ENCODE results near the gene FADD.
"Not testable (repeated sequence)": the region's sequence is repeated elsewhere in the genome, so short reads cannot be mapped to it uniquely, and the experiment has no call there.

Gene FADD

DNA sequence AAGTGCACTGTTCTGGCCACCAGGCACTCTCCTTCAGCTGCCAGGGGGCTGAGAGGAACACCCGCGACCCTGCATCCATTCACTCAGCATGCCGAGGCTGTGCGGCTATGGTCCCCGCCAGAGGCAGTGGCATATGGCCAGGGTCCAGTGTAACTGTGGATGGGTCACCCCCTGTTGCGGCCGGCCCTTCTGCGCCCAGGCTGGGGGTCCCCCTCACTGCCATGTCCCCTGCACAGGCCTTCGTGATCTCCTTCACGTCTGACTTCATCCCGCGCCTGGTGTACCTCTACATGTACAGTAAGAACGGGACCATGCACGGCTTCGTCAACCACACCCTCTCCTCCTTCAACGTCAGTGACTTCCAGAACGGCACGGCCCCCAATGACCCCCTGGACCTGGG is 20.8 kb upstream of the FADD start:
- no peak for DNase-seq

DNA sequence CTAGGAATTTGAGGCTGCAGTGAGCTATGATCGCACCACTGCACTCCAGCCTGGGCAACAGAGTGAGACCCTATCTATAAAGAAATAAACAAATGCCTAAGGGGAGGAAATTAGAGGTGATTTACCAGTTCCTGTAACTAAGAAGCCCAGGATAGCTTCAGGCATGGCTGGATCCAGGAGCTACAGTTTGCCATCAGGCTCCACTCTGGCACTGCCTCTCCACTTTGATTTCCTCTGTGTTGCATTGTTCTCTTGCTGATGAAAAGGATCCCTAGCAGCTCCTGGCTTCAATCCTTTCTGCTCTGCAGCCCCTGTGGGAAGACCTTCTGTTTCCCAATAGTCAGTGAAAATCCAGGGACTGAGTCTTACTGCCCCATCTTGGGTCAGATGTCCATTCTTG is 20.1 kb upstream of the FADD start:
- no peak for DNase-seq

DNA sequence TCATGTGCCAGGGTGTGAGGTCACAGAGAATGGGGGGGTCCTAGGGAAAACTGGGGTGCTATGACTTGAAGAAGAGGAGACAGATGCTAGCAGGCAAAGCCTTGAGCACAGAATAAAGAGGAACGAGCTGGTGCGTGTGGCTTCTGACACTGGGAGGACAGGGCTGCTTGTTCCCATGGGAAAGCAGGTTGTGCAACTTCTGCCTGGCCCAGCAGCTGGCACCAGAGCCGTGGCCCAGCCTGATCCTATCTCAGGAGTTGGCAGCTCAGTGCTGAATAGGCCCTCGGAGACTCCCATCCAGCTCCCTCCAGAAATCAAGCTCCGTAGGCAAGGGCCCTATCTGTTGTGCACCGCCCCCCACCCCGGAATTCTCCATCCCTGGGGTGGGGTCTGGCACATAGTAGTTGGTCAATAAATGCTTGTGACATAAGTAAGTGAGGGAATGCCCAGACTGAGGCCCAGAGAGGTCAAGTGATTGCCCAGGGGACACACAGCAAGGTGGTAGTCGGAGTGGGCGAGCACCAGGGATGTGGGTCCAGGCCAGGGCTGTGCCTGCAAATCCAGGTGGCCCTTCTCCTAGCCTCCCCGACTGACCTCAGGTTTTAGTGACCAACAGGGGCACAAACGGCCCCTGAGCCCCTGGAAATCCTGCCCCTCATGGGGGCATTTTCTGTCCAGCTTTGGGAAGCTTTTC is 19.5 kb upstream of the FADD start:
- DNase-seq: no peak

DNA sequence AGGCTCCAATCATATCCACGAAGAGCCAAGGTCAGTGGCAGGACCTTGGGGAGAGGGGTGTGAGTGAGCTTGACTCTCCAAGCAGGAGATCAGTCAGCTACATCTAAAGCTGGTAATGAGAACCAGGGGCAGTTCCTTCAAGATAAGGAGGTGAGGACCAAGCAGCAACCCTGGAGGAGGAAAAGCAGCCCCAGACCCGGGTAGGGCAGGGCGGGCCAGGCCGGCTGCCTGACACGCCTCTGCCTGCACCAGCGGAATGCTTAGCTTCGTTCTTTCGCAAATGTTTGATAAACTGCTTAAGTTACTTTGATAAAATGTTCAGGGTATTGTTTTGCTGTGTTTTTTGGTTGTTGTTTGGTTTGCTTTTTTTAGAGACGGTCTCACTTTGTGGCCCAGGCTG is 18.7 kb upstream of the FADD start:
- DNase-seq: no peak

DNA sequence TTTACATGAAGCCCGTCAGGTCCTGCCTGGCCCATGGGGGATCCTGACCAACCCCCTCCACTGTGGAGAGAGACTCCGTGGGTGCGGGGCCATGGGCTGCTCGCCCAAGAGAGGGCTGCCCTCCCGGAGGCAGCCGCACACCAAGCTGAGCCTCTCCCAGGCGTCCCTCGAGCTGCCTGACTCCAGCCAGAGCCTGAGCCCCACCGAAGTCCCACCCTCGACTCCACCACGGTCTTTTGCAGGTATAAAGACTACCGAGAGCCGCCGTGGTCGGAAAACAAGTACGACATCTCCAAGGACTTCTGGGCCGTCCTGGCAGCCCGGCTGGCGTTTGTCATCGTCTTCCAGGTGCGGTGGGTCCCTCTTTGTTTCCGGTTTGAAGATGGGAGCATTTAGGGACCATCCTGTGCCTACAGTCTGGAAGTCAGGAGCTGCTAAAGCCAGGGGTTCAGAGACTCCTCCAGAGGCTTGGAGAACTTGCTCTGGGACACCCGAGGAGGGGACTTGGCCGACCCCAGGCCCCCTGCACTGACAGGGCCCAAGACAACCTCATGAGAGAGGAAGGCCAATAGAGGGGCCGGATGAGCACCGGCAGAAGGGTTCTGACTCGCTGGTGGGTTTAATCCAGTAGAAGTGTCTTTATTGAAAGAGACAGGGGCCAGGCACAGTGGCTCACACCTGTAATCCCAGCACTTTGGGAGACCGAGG is 17.6 kb upstream of the FADD start:
- DNase-seq: no peak

DNA sequence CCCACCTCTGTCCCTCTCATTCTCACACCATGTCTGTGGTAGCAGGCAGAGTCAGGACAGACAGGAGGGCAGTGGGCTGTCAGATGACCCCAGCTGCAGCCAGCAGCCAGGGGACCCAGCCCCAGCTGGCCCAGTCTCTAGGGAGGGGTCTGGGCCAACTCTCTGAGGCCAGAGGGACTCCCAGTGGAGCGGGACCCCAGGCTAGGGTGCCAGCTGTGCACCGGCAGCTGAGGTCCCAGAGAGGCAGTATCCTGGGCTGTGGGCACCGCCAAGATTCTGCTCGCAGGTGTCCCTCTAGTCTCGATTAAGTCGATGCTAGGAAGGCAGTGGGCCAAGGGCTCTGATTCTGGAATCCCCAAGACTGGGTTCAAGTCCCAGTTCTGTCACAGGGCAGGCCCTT is 16.7 kb upstream of the FADD start:
- DNase-seq: no peak

DNA sequence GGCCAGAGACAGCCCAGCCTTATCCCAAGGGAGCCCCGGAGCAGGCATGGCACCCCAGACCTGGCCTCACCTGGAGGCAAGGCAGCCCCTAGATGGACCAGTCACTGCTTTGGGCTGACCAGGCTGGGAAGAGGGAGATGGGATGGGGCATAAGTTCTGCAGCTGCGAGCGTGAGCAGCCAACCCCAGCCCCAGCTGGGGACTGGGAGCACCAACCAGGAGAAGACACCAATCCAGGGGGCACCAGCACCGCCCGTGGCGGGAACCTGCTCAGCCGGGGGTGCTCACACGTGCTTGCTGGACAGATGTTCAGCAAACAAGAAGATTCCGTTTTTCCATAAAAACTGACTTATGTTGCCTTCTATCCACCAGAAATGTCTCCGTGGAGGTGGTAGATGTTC is 16.2 kb upstream of the FADD start:
- no peak for DNase-seq

DNA sequence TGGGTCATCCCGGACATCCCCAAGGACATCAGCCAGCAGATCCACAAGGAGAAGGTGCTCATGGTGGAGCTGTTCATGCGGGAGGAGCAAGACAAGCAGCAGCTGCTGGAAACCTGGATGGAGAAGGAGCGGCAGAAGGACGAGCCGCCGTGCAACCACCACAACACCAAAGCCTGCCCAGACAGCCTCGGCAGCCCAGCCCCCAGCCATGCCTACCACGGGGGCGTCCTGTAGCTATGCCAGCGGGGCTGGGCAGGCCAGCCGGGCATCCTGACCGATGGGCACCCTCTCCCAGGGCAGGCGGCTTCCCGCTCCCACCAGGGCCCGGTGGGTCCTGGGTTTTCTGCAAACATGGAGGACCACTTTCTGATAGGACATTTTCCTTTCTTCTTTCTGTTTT is 15.3 kb upstream of the FADD start:
- no peak for DNase-seq

DNA sequence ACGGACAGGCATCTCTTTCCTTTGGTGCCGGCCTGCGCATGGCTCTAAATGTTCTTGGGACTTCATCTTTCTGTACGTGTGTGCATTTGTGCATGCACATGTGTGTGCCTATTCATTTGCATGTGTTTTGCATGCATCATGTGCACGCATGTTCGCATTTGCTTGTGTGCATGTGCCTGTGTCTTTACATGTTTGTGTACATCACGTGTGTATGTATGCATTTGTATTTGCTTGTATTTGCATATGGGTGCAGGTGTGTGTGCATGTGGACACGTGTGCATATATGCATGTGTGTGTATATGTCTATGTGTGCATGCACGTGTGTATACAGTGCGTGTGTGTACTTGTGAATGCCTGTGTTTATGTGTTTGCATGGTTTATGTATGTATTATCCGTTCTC is 13.5 kb upstream of the FADD start:
- no peak for DNase-seq

DNA sequence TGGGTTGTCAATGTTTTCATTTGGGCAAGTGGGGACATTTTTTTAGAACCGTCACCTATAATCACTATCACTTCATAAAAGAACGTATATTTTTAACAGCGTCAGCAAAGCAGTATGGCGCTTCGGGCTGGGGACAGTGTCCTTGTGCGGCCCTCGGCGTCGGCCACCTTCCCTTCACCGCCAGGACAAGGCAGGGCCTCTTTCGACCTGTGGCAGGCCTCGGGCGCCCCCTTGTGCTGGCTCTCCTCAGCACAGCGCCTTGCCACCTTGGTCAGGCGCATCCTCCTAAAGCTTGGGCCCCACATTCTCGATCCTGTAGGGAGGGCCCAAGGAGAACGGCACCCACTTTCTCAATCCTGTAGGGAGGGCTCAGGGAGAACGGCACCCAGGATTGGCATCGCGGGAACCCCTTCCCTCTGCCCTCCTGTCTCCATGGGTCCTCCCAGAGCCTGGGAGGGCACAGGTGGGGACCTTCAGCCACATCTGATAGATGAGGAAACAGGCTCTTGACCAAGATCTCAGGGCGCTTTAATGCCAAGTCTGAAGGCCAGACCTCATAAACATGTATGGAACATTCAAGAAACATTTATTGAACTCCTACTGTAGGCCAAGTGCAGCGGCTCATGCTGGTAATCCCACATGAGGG is 11.5 kb upstream of the FADD start:
- peak in 3 of 5 donors; percentile 21 to 52 (median 23) for DNase-seq

DNA sequence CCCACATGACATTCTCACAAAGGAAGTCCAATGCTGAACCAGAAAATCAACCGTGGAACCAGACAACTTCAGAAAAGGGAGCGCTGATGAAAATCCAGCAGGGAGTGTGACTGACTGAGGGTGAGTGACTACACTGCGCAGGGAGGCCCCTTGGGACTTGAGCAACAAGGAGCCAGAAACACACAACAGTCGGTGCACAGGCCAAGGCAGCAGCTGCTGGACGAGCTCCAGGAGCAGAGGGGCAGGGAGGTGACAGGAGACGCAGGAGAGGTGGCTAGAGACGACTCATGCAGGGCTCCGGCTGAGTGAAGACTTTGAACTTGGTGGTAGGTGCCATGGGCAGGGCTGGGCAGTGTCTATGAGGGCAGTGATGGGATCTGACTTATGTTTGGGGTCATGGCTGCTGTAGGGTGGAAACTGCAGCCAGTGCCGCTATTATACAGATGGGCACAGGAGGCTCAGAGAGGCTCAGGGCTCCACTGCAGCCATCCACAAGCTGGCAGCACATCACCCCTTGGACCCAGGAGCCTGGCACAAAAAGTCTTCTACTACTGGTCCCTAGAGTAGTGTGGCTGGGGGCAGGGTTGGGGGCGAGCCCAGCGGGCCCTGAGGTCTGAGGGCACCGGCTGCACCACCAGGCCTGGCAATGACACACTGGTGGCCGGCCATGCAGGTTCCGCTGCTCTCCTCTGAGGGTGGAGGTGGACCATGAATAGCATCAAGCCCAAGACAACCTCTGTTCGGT is 10.3 kb upstream of the FADD start:
- no peak for DNase-seq

DNA sequence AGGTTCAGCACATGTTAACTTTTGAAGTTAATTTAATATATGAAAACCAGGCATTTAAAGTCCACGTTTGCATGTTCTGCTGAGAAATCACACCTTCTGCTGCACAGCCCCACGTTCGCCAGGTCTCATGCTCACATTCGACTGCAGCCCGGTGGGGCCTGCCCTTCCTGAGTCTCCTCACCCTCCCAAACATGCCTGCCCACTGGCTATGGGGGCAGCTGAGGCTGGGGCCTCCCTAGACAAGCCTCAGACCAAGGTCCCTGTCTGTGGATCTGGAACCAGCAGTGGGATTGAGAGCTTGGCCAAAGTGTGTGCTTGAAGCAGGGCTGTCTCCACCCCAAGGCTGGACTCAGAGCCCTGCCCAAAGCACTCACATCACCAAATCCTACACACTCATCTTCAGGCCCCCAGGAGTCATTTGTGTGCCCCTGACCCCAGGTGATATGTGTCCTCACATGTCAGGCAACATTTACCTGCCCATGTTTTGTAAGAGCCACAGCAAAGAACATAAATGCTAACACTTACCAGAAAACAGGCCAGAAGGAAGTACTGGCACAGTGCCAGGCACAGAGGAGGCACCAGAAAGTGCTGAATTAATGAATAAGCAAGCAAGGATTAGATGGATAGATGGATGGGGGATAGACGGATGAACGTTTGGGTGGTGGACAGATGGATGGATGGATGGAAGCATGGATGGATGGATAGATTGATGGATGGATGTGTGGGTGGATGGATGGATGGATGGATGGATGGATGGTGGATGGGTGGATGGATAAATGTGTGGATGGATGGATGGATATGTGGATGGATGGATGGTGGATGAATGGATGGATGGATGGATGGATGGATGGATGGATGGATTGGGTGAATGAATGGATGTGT is 9.4 kb upstream of the FADD start:
- no peak for DNase-seq

DNA sequence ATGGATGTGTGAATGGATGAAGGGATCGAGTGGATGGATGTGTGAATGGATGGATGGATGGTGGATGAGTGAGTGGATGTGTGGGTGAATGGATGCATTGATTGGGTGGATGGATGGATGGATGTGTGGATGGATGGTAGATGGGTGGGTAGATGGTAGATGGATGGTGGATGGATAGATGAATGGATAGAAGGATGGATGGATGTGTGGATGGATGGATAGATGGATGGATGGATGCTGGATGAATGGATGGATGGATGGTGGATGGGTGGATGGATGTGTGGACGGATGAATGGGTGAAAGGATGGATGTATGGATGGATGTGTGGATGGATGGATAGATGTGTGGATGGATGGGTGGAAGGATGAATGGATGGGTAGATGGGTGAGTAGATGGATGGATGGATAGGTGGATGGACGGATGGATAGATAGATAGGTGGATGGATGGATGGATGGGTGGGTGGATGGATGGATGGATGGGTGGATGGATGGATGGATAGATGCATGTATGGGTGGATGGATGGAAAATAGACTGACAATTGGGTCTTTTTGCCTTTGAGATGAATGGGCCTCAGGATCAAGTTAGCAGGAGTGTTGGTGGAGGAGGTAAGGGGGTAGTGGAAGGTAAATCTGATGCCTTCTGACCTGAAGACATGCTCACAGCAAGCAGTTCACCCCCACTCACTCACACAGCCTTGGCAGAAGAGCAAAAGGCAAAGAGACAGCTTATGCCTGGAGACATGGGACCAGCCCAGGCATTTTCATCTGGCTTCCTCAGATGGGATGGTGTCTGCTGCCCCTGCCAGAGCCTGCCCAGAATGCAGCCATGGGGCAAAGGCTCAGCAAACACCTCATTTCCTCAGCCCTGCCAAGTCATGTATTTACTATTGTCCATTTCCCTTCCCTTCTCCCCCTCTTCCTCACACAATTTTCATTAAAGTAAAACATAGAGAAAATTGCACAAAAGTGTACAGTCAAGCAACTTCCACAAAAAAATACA is 8.0 kb upstream of the FADD start:
- DNase-seq: no peak

DNA sequence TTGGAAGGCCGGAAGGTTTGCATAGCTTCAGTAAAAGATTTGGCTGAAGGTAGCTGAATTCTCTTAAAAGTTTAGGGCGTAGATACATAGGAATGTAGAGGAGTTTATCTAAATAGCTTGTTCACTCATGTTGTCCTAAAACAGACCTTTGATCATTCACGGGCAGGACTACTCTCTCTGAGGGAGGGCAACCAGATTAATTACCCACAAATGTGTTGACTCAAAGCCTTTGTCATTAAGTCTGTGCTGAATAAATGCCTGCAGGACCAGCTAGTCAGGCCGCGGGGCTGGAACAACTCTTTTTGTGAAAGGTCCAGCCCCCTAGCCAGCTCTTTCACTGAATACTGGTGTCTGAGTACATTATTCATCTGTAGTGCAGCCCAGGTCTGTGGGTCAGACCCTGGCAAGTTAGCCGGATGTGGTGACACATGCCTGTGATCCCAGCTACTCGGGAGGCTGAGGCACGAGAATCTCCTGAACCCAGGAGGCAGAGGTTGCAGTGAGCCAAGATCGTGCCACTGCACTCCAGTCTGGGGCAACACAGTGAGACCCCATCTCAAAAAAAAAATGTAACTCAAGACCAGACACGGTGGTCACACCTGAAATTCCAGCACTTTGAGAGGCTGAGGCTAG is 2.8 kb upstream of the FADD start:
- DNase-seq: no peak

DNA sequence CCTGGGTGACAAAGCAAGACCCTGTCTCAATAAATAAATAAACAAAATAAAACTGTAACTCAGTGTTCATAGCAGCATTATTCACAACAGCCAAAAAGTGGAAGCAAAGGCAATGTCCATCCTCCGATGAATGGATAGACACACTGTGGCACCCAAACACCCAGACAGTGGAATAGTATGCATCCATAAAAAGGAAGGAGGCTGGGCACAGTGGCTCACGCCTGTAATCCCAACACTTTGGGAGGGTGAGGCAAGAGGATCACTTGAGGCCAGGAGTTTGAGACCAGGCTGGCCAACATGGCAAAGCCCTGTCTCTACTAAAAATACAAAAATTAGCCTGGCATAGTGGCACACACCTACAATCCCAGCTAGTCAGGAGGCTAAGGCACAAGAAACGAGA is 2.0 kb upstream of the FADD start:
- not testable (repeated sequence) for DNase-seq

DNA sequence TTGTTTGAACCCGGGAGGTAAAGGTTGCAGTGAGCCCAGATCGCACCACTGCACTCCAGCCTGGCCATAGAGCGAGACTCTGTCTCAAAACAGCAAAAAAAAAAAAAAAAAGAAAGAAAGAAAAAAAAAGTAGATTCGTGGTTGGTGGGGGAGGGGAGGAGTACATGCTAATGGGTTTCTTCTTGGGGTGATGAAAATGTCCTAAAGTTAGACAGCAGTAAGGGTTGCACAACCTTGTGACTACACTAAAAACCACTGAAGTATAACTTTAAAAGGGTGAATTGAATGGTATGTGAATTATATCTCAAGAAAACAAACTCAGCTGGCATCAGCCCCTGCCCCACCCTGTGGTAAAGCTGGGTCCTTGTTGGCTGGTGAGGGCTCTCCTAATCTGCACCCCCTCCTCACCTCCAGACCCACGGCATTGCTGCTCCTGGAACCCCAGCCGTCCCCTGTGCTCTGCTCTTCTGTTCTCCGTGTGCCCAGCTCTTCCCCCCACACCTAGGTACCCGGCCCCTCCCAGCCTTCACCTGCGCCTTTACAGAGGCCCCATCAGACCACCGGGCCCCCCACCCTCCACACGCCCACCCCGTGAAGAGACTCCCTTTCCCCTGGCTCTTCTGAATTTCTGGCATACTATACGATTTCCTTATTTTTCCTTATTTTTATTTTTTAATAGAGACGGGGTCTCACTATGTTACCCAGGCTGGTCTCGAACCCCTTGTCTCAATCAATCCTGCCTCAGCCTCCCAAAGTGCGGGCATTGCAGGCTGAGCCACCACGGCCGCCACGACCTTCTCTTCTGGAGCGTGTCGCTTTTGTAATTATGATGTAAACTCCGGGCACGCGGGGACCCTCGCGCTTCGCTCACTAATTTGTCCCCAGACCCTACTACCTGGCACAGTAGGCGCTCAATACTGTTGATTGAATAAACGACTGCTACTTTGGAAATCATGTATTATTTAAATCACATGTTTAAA is 924 bp upstream of the FADD start:
- DNase-seq: no peak

DNA sequence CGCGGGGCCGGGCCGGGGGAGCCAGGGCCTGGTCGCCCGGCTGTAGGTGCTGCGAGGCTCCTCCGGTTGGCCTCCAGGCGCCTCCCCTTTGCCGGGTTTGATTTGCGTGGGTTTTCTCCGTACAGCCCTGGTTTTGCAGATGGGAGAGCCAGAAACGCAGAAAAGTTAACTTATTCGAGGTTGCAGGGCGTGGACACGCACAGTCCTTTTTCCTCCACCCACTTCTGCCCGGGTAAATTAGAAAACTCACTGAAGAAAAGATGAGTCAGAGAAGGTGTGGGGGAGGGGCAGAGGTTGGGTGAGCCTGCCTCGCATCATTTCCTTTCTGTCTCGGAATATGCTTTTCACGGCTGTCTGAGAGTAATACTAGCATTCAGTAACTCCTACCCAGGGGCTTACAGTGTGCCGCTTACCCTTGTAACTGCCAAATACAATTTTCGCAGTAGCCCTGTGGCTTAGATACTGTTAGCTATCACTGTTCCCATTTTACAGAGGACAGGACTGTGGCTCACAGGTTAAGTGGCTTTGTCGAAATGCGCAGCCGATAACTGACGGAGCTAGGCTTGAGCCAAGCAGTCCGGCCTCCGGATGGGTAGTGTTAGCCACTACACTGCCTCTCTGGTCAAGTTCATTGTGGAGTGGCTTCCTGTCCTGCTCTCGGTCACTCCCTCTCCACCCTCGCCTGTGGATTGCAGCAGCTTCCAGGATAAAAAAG is 812 bp downstream of the FADD start:
- DNase-seq: peak; percentile 73 to 89 (median 86)

DNA sequence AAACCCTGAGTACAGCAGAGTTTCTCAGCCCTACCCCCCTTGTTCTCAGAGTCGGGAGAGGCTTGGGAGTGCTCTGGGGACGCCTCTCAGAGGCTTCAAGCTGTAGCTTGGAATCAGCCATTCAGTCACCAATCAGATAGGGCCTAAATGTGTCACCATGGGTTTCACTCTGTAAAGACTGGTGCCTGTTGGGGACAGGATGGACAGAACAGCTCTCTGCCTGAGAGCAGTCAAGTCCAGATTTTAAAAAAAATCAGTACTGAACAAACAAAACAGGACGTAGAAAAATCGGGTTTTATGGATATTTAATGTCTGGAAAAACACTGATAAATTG is 1.3 kb downstream of the FADD start:
- peak in 1 of 5 donors; percentile 39 for DNase-seq

Data from T-helper 1 cell (primary cell).